HepG2 (cell line): ENCODE results near the gene AP2B1. TPM values are rescaled to one million over a fixed set of nuclear protein-coding genes. Genes with fewer than 3 reads are reported as not detected.
A peak's percentile ranks its signal among the peaks of the same experiment; 100 is the strongest.

ENCODE experiments used
- ATAC-seq: fragments of 200-7000 bp; cut with Tn5 transposase; 3 replicates; pipeline ENCODE4 v1.9.1; 2020; ENCODE audit warnings: mild to moderate bottlenecking, moderate library complexity
- BruUV-seq: library from RNA; stranded (reverse); fragments of 400-500 nt; replicated peaks from 2 replicates; lab custom pipeline; 2021; lab: Mats Ljungman, UMichigan
- CTCF ChIA-PET: fragments of 300-600 bp; formaldehyde crosslinking; extraction: SDS; loops from one replicate; lab custom pipeline; 2021; ENCODE audit warnings: low total read pairs, inconsistent platforms, low intra/inter-chr PET ratio; lab: Yijun Ruan, JAX
- POLR2A ChIA-PET: fragments of 350-600 bp; sonication (Branson Sonifier 250); formaldehyde crosslinking; loops from one replicate; lab custom pipeline; 2020; ENCODE audit warnings: antibody characterized with exemption, inconsistent platforms; lab: Yijun Ruan, JAX
- DNase-seq: peaks from one replicate; pipeline ENCODE4 v3.0.0-alpha.2; 2015; ENCODE audit warnings: low spot score
- FAIRE-seq: peaks from 3 replicates; lab custom pipeline; 2011; peaks lifted over from hg19 to GRCh38; lab: Jason Lieb, UNC
- H2AFZ ChIP-seq: one replicate; pipeline ENCODE4 v1.6.1; 2011; ENCODE audit warnings: low read length, inconsistent platforms
- H3K27ac ChIP-seq: fragments of 300-600 bp; 3 replicates; pipeline ENCODE4 v1.8.0; 2011; ENCODE audit warnings: mixed run types, mild to moderate bottlenecking, mixed read lengths, low read length, inconsistent platforms; ENCODE audit not compliant: insufficient read depth; ENCODE audit errors: extremely low read length
- H3K27me3 ChIP-seq, 2 experiments: fragments of 200-600 bp in 1 of 2; 2 replicates in 1 of 2; 3 replicates in 1 of 2; pipeline versions ENCODE4 v1.6.0 to v1.8.0; 2011; ENCODE audit warnings: low read length in 2 of 2, mild to moderate bottlenecking in 2 of 2, moderate library complexity in 2 of 2, inconsistent platforms in 1 of 2; ENCODE audit not compliant: insufficient read depth in 2 of 2, control insufficient read depth in 1 of 2
- H3K36me3 ChIP-seq, 2 experiments: fragments of 200-600 bp in 1 of 2; replicated peaks in 1 of 2; 2 replicates in 1 of 2; 3 replicates in 1 of 2; pipeline versions ENCODE4 v1.5.1 to v1.8.0; 2011; ENCODE audit warnings: low read length in 2 of 2, inconsistent platforms in 1 of 2; ENCODE audit not compliant: insufficient read depth in 2 of 2, control insufficient read depth in 1 of 2
- H3K4me1 ChIP-seq: 2 replicates; pipeline ENCODE4 v1.5.1; 2012; ENCODE audit warnings: low read length, inconsistent platforms; ENCODE audit not compliant: insufficient read depth
- H3K4me2 ChIP-seq: 2 replicates; pipeline ENCODE4 v1.6.0; 2011; ENCODE audit warnings: low read depth, low read length, inconsistent platforms
- H3K4me3 ChIP-seq, 3 experiments: fragments of 200-600 bp in 1 of 3; sonication (generic), shearing (Covaris generic) in 1 of 3; replicated peaks in 1 of 3; 2 replicates each; pipeline ENCODE4 v1.5.1; 2011 to 2016; ENCODE audit warnings: low read length in 3 of 3, inconsistent platforms in 2 of 3, low read depth in 2 of 3, mild to moderate bottlenecking in 2 of 3, control low read depth in 1 of 3, mixed read lengths in 1 of 3; ENCODE audit not compliant: insufficient read depth in 1 of 3
- H3K79me2 ChIP-seq: one replicate; pipeline ENCODE4 v1.6.1; 2011; ENCODE audit warnings: low read length, inconsistent platforms; ENCODE audit not compliant: insufficient read depth
- H3K9ac ChIP-seq: 2 replicates; pipeline ENCODE4 v1.6.0; 2011; ENCODE audit warnings: mild to moderate bottlenecking, low read depth, low read length, inconsistent platforms; ENCODE audit not compliant: insufficient read depth
- H3K9me3 ChIP-seq: 2 replicates; pipeline ENCODE4 v1.5.1; 2012; ENCODE audit warnings: mild to moderate bottlenecking, low read length
- H4K20me1 ChIP-seq: 2 replicates; pipeline ENCODE4 v1.6.0; 2011; ENCODE audit warnings: inconsistent platforms, mild to moderate bottlenecking, low read length, moderate library complexity; ENCODE audit not compliant: insufficient read depth
- FOXA3 ChIP-seq: IDR thresholded peaks from 2 replicates; pipeline ENCODE4 v1.6.1; 2016; ENCODE audit warnings: missing genetic modification reagents, missing compliant biosample characterization
- HNRNPH1 ChIP-seq: fragments of 200-400 bp; formaldehyde crosslinking; optimal IDR thresholded peaks from 2 replicates; pipeline ENCODE3; 2017; ENCODE audit warnings: mild to moderate bottlenecking, low read depth, low read length
- RBFOX2 ChIP-seq: fragments of 200-400 bp; formaldehyde crosslinking; IDR thresholded peaks from 2 replicates; pipeline ENCODE4 v1.6.1; 2017; ENCODE audit warnings: low read depth, mild to moderate bottlenecking, low read length
- SNAI1 ChIP-seq: sonication (generic); formaldehyde crosslinking; IDR thresholded peaks from 2 replicates; pipeline ENCODE4 v1.5.0; 2020; ENCODE audit warnings: mild to moderate bottlenecking, missing genetic modification reagents, borderline replicate concordance
- STAG1 ChIP-seq: sonication (generic); formaldehyde crosslinking; IDR thresholded peaks from 2 replicates; pipeline ENCODE4 v1.4.0; 2020; ENCODE audit warnings: missing genetic modification reagents
- TEAD2 ChIP-seq: sonication (generic); formaldehyde crosslinking; IDR thresholded peaks from 2 replicates; pipeline ENCODE4 v1.9.0; 2021; ENCODE audit warnings: missing genetic modification reagents
- ZBTB33 ChIP-seq: sonication (generic); formaldehyde crosslinking; IDR thresholded peaks from 2 replicates; pipeline ENCODE4 v1.4.0; 2020; ENCODE audit warnings: missing genetic modification reagents
- ZNF101 ChIP-seq: sonication (generic); formaldehyde crosslinking; IDR thresholded peaks from 2 replicates; pipeline ENCODE4 v1.4.0; 2020; ENCODE audit warnings: mild to moderate bottlenecking, low read depth, missing genetic modification reagents, borderline replicate concordance
- ZNF383 ChIP-seq: sonication (generic); formaldehyde crosslinking; IDR thresholded peaks from 2 replicates; pipeline ENCODE4 v1.4.0; 2020; ENCODE audit warnings: missing genetic modification reagents, mild to moderate bottlenecking, borderline replicate concordance
- ZNF841 ChIP-seq: sonication (generic); formaldehyde crosslinking; IDR thresholded peaks from 2 replicates; pipeline ENCODE4 v1.8.1; 2023; ENCODE audit warnings: missing genetic modification reagents, borderline replicate concordance
- WGBS: methylation state at CpG from one replicate; pipeline ENCODE4 v1.1.6; 2017; ENCODE audit warnings: low lambda C conversion rate; 5-methylcytosine and 5-hydroxymethylcytosine counted together
- in situ Hi-C: cut with HindIII; loops from 2 replicates; pipeline ENCODE4 v1.10.0; 2017; ENCODE audit warnings: low pct_unique_long_range_greater_than_20kb; ENCODE audit not compliant: extremely low pct_ligation_motif_present
- intact Hi-C: fragments of 100-400 bp; cut with micrococcal nuclease; formaldehyde crosslinking; loops from one replicate; pipeline ENCODE4 v1.10.0; 2022; ENCODE audit not compliant: unreplicated experiment
- polyA plus RNA-seq, 8 experiments: library from polyadenylated mRNA; depleted of rRNA in 3 of 8; stranded (reverse) in 7 of 8; unstranded in 1 of 8; fragments of >200 nt; fragmentation: Illumina TruSeq in 4 of 8; extraction: Trizol in 4 of 8; gene quantifications; 2 replicates each; pipeline versions ENCODE4 v1.2.1 to v1.2.3, GENCODE V29; 2011 to 2016; ENCODE audit warnings: low read depth in 4 of 8, missing spikeins in 1 of 8, mixed read lengths in 1 of 8; ENCODE audit not compliant: insufficient read depth in 1 of 8
- total RNA-seq, 5 experiments: library from RNA; depleted of rRNA; stranded (reverse); fragments of >200 nt; fragmentation: Illumina TruSeq; extraction: Trizol; gene quantifications; 2 replicates each; pipeline ENCODE4 v1.2.3, GENCODE V29; 2016; ENCODE audit warnings: low read depth in 1 of 5

Gene AP2B1
- total and polyA plus RNA-seq, 2 of the 13 experiments (the other 11 are each of a cell fraction or from before 2014, with no cell fraction given) = 23.8 to 71.3 TPM

DNA sequence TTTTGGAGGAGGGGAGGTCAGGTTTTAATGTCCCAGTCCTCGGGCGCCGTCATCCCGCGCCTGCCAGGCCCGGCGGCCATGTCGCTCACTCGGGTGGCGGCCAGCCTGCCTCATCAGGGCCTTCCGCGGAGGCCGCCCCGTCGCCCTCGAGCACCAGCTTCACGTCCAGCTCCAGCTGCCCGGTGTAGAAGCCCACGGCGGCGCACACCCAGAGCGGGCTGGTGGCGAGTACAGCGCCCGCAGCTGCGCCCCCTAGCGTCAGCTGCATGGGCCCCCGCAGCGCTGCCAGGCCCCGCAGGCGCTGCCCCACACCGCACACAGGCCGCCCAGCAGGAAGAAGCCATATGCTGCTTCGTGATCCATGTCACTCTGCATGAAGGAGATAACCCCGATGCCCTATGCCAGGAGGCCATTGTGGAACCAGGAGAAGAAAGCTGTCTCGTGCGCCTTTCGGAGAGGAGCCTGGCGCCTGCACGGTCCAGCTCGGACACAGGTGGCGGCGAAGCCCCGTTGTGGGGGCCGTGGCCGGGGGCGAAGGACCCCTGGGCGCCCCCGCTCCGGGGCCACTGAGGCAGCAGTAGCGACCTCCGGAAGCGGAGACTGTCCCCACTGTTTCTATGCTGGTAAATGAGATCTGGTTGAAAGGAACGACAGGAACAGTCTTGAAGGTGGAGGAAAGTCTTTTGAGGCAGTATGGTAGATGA is 9.6 kb downstream of the AP2B1 start:
- no peak overlapping the region for H3K9ac ChIP-seq
- H3K27ac ChIP-seq = no peak overlapping the region
- ChIA-PET POLR2A (no interaction called here), CTCF (no interaction called here)
- H3K27me3 ChIP-seq = no peaks in the 10 kb centered on the region; a peak in 1 of 5 replicates
- in situ Hi-C loops (no loop called here), intact Hi-C loops (no loop called here)
- peaks cover 16 to 50% of the 10 kb centered on the region in 2 experiments; a peak in 4 of 5 replicates for H3K36me3 ChIP-seq
- H3K4me1 ChIP-seq = no peaks in the 10 kb centered on the region
- FAIRE-seq (no peak), DNase-seq (no peak), ATAC-seq (no peak)
- peaks cover 15% of the 10 kb centered on the region for H3K79me2 ChIP-seq
- BruUV-seq = no TSS peak
- H4K20me1 ChIP-seq = no peaks in the 10 kb centered on the region
- no peak overlapping the region for H2AFZ ChIP-seq
- H3K9me3 ChIP-seq = no peaks in the 10 kb centered on the region
- WGBS = 96% methylated on average over 37 of the region's 54 CpGs
- no peak overlapping the region for H3K4me3 ChIP-seq
- H3K4me2 ChIP-seq = no peak overlapping the region
- no peak for TF ChIP-seq SNAI1 (CRISPR knock-in tag)
- no peak for TF ChIP-seq ZNF841
- TF ChIP-seq ZNF101 (CRISPR knock-in tag) = no peak
- TF ChIP-seq TEAD2 (CRISPR knock-in tag) = no peak
- 0 out of 2 replicates have a peak, but pooled peaks have one; percentile 34 for TF ChIP-seq RBFOX2
- no peak for TF ChIP-seq FOXA3 (CRISPR knock-in tag)
- TF ChIP-seq ZBTB33 (CRISPR knock-in tag) = peak; percentile 60
- no peak for TF ChIP-seq ZNF383 (CRISPR knock-in tag)
- TF ChIP-seq STAG1 (CRISPR knock-in tag) = no peak
- no peak for TF ChIP-seq HNRNPH1
